GM12801 (cell line): ENCODE data around the gene ENO1.

Source experiments
- CTCF ChIP-seq: IDR thresholded peaks from one replicate; pipeline ENCODE4 v1.5.1; 2011; ENCODE audit warnings: control low read depth; ENCODE audit not compliant: insufficient read length; ENCODE audit errors: extremely low read depth

Gene ENO1

GRCh38 chr1:8870103-8870502 is 8.4 kb downstream of the ENO1 start:
- no peak for TF ChIP-seq CTCF

GRCh38 chr1:8867878-8868567 is 10.5 kb downstream of the ENO1 start:
- no peak for TF ChIP-seq CTCF

GRCh38 chr1:8866792-8867415 is 11.6 kb downstream of the ENO1 start:
- no peak for TF ChIP-seq CTCF

- no peak for TF ChIP-seq CTCF
Measured at GRCh38 chr1:8866173-8866791, 12.2 kb downstream of the ENO1 start.

- no peak for TF ChIP-seq CTCF
Measured at GRCh38 chr1:8864713-8865344, 13.7 kb downstream of the ENO1 start.

GRCh38 chr1:8863794-8864233 is 14.7 kb downstream of the ENO1 start:
- no peak for TF ChIP-seq CTCF

- no peak for TF ChIP-seq CTCF
Measured at GRCh38 chr1:8863138-8863537, 15.3 kb downstream of the ENO1 start.
